Choroid plexus epithelial cell (primary cell): ENCODE measurements around the gene GPR26.

ENCODE experiments used
- DNase-seq: peaks from one replicate; pipeline ENCODE4 v3.0.0-alpha.2; 2010; ENCODE audit warnings: low read depth
- H3K4me3 ChIP-seq: 2 replicates; pipeline ENCODE4 v1.5.1; 2011; ENCODE audit warnings: low read depth, mild to moderate bottlenecking, control low read depth, low read length, moderate library complexity
- TF ChIP-seq, protein P1 (sequence below): conservative IDR thresholded peaks from 2 replicates; pipeline ENCODE4 v1.5.1; 2011; ENCODE audit warnings: low read depth, mild to moderate bottlenecking, control low read depth, inconsistent platforms, low read length, moderate library complexity

The GPR26 gene

DNA sequence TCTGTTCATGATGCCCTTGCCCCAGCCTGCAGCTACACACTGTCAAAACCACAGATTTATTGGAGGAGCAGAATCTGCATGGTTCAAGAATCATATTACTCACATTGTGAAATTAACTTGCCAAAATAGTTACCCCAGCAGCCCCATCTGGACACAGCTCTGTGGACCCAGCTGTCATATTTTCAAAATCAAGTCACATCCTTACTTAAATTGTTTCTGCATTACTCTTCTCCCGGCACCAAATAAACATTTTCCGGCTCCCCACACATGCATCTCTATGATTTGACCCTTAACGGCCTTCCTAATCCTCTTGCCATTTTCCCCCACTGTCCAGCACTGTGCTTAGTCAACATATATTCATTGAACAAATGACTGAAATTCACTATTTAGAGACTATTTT lies 43.8 kb upstream of the GPR26 start:
- DNase-seq: no peak
- TF ChIP-seq, protein P1, sequence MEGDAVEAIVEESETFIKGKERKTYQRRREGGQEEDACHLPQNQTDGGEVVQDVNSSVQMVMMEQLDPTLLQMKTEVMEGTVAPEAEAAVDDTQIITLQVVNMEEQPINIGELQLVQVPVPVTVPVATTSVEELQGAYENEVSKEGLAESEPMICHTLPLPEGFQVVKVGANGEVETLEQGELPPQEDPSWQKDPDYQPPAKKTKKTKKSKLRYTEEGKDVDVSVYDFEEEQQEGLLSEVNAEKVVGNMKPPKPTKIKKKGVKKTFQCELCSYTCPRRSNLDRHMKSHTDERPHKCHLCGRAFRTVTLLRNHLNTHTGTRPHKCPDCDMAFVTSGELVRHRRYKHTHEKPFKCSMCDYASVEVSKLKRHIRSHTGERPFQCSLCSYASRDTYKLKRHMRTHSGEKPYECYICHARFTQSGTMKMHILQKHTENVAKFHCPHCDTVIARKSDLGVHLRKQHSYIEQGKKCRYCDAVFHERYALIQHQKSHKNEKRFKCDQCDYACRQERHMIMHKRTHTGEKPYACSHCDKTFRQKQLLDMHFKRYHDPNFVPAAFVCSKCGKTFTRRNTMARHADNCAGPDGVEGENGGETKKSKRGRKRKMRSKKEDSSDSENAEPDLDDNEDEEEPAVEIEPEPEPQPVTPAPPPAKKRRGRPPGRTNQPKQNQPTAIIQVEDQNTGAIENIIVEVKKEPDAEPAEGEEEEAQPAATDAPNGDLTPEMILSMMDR: no peak
- H3K4me3 ChIP-seq: no peak overlapping the region

DNA sequence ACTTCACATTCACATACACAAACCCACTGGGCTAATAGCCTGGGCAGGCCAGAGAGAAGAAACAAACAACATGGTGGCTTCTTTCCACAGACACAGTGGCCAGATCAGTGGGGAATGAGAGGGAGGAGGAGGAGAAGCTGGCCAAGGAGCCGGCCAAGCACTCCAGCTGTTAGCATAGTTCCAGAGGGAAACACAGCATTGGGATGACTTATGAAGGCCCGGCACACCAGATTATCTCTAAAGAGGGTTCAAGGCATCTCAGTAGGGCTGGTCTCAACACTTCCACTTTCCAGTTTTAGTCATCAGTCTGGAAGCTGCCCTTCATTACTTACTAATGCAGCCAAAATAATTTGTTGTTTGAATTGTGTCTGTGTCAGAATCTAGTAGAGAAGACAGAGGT lies 42.1 kb upstream of the GPR26 start:
- H3K4me3 ChIP-seq: no peak overlapping the region
- DNase-seq: no peak
- TF ChIP-seq, protein P1: no peak

DNA sequence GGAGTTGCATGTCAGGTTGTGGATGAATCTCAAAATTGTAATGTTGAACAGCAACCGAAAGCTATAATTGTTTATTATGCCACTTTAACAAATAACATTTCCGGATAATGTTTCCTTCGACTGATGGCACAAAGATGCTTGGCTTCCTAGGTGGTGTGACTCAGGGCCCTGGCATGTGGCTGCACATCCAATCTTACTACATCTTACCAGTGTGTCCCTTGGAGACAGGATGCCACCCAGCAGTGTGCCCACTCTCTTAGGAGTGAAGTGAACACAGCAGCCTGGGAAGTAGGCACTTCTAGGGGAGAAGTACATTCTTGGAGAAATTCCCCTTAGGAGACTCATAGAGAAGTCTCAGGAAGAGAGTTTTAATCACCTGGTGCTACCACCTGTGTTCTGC lies 33.0 kb upstream of the GPR26 start:
- TF ChIP-seq, protein P1: no peak

DNA sequence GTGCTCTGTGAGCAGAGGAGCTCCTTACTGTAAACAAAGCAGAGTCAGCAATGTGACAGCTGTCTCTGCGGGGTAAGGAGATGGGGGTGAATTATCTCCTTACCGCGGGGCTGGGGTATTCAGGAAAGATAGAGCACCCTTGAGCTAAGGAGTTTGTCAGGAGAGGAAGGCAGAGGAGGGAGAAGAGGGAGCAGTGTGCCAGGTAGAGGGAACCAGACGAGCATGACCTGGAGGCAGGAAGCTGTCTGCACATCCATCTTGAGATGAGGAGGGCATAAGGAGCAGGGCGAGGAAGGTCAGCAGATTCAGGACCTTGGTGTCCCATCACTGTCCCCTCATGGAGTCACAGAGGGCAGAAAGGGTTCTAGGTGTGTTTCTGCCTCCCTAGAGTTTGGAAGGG lies 32.5 kb upstream of the GPR26 start:
- no peak for DNase-seq
- TF ChIP-seq, protein P1: no peak
- no peak overlapping the region for H3K4me3 ChIP-seq

More for the DNA sequence above, 33.0 kb upstream of the GPR26 start:
- no peak overlapping the region for H3K4me3 ChIP-seq
- DNase-seq: no peak

DNA sequence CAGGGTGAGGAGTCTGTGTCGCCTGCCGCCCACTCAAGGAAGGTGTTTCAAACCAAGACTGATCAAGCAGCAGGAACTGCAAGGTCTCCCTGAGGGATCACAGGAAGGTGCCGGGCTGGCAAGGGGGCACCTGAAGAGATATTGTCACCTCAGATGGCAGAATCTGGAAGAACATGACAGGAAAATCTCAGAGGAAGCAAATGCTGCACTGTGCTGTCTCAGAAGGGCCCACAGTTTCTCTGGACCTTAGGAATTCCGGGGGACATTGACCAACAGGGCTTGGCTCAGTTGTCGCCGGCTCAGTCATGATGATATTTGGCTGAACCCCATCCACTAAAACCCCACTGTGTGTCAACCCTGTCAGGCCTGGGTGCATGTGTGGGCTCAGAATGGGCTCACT lies 31.9 kb upstream of the GPR26 start:
- no peak overlapping the region for H3K4me3 ChIP-seq
- TF ChIP-seq, protein P1: no peak
- DNase-seq: no peak

DNA sequence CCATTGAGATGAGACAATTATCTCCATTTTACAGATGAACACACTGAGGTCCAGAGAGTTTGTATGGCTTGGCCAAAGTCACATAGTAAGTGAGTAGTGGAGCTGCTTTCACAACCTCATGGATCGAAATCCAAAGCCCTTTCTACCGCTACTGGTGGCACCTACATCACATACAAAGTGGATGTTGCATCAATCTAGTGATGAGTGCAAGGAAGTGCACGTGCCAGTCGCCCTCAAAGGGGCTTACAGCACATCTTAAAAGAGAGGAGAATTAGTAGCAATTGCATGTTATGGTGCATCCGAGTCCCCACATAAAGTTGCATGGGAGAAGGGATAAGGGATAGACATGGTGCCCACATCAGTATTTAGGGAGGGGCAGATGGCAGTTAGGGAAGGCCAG lies 31.0 kb upstream of the GPR26 start:
- DNase-seq: no peak
- H3K4me3 ChIP-seq: no peak overlapping the region
- TF ChIP-seq, protein P1: no peak

DNA sequence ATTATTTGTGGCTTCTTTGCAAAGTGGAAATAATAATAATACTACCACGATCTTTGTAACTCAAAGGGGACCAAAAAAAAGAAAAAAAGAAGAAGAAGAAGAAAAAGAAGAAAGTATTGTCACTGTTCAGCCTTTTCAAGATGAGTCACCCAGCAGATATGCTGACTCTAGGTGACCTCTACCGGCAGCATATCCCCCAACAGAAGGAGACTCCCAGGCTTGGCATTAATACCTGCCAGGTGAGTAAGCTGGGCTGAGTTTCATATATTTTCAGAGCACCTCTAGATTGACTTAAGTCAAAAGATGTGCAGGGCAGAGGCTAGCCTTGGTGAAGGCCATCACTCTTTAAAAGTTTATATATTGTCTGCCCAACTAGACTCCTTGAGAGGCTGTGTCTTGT lies 30.4 kb upstream of the GPR26 start:
- TF ChIP-seq, protein P1: no peak
- DNase-seq: no peak
- no peak overlapping the region for H3K4me3 ChIP-seq
